BLaER1 (cell line): ENCODE results near the gene ZFP1.
A peak's percentile ranks its signal among the peaks of the same experiment; 100 is the strongest.
"Not testable (repeated sequence)": the region's sequence is repeated elsewhere in the genome, so short reads cannot be mapped to it uniquely, and the experiment has no call there.

Experiments
- H3K27ac ChIP-seq: shearing (Covaris generic); formaldehyde crosslinking; 2 replicates; pipeline ENCODE4 v1.8.1; 2022
- H3K27me3 ChIP-seq: shearing (Covaris generic); formaldehyde crosslinking; 2 replicates; pipeline ENCODE4 v1.8.1; 2022
- H3K36me3 ChIP-seq: shearing (Covaris generic); formaldehyde crosslinking; 2 replicates; pipeline ENCODE4 v1.8.1; 2022
- H3K4me1 ChIP-seq: shearing (Covaris generic); formaldehyde crosslinking; 2 replicates; pipeline ENCODE4 v1.8.1; 2022
- H3K4me2 ChIP-seq: shearing (Covaris generic); formaldehyde crosslinking; 2 replicates; pipeline ENCODE4 v1.8.1; 2022
- H3K4me3 ChIP-seq: shearing (Covaris generic); formaldehyde crosslinking; 2 replicates; pipeline ENCODE4 v1.8.1; 2022
- H3K9ac ChIP-seq: shearing (Covaris generic); formaldehyde crosslinking; 2 replicates; pipeline ENCODE4 v1.8.1; 2022
- H3K9me3 ChIP-seq: shearing (Covaris generic); formaldehyde crosslinking; 2 replicates; pipeline ENCODE4 v1.8.1; 2022
- H4K20me1 ChIP-seq: shearing (Covaris generic); formaldehyde crosslinking; 2 replicates; pipeline ENCODE4 v1.8.1; 2022
- Cebpa-rat ChIP-seq: shearing (Covaris generic); IDR thresholded peaks from 2 replicates; pipeline ENCODE4 v1.8.1; 2022

ZFP1 gene

DNA sequence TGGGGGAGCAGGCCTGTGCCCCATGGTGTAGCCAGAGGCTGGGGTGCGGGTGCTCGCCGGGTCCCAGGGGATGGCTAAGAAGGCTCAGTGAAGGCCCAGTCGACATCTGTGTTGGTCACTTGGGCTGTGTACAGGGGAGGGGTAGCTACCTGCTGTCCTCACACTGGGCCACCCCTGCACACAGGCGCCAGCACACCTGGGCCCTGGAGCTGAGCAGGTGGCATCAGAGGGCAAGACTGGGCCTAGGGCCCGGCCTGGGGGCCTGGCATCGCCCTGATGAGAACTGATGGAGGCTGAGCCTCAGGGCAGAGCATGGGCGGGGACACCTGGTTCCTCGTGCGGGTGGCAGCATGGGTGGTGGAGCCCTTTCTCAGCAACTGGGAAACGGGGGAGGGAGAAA is 59.5 kb downstream of the ZFP1 start:
- H4K20me1 ChIP-seq, result no peaks in the 10 kb centered on the region
- no peaks in the 10 kb centered on the region for H3K27me3 ChIP-seq
- no peak overlapping the region for H3K9ac ChIP-seq
- no peak overlapping the region for H3K4me3 ChIP-seq
- H3K27ac ChIP-seq, result no peak overlapping the region
- peaks cover 9% of the 10 kb centered on the region for H3K4me1 ChIP-seq
- no peak for TF ChIP-seq Cebpa-rat
- H3K36me3 ChIP-seq, result no peaks in the 10 kb centered on the region
- H3K9me3 ChIP-seq, result no peaks in the 10 kb centered on the region
- H3K4me2 ChIP-seq, result no peak overlapping the region

DNA sequence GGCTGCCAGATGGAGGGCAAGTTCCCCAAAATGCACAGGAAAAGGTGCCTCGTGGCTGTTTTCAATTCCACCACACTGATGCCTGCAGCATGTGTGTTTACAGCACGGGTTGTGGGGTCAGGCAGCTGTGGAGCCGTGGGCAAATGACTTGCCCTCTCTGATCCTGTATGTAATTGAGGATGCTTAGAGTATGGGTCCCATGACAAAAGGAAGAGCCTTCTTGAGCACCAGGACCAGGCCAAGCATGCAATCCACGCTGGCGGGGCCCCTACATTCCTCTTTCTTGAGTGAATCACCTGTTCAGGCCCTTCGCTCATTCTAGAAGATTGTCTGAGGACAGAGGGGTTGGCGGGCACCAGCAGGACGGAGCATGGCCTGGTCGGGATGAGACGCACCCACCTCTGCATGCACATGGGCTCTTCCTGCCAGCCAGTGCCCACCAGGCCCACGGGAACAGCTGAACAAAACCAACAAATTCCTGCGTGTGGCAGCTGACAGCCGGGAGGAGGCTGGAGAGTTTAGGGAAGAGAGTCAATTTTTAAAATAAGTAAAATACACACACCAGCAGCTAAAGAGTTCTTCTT is 60.0 kb downstream of the ZFP1 start:
- Histone ChIP-seq H3K4me1 (peaks cover 9% of the 10 kb centered on the region), H3K27me3 (no peaks in the 10 kb centered on the region), H4K20me1 (no peaks in the 10 kb centered on the region), H3K4me3 (no peak overlapping the region), H3K27ac (no peak overlapping the region), H3K4me2 (no peak overlapping the region), H3K36me3 (no peaks in the 10 kb centered on the region), H3K9me3 (no peaks in the 10 kb centered on the region), H3K9ac (no peak overlapping the region)
- TF ChIP-seq Cebpa-rat, result no peak

DNA sequence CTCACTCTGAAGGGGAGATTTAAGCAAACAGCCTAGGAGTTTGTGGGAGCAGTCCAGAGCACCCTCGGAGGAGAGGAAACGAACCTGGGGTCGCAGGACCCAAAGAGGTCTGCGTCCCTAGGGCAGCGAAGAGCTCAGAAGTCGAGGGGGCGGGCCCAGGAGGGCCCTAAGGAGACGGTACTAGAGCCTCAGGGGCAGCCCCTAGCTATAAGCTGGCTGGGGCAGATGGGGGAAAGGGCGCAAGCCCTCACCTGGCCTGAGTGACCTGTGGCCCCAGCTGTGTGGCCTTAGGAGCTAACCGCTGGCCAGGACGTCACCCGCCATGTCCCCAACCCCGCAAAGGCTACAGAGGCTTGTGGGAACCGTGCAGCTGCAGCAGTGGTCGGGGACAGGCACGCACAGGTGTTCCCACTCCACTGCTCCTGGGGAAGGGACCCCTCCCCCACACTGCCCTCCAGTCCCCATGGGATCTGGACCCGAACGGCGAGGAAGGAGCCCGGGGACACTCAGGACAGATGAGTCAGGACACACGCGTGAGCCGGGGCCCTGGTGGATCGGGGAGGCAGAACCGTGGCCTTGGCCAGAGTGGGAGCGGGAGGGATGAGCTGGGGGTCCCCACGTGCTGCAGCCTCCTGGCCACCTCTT is 60.7 kb downstream of the ZFP1 start:
- H3K27ac ChIP-seq, result no peak overlapping the region
- no peaks in the 10 kb centered on the region for H4K20me1 ChIP-seq
- H3K4me3 ChIP-seq, result no peak overlapping the region
- no peaks in the 10 kb centered on the region for H3K27me3 ChIP-seq
- no peak overlapping the region for H3K9ac ChIP-seq
- no peaks in the 10 kb centered on the region for H3K9me3 ChIP-seq
- no peak overlapping the region for H3K4me2 ChIP-seq
- peaks cover 7% of the 10 kb centered on the region for H3K4me1 ChIP-seq
- H3K36me3 ChIP-seq, result no peaks in the 10 kb centered on the region
- TF ChIP-seq Cebpa-rat, result no peak

DNA sequence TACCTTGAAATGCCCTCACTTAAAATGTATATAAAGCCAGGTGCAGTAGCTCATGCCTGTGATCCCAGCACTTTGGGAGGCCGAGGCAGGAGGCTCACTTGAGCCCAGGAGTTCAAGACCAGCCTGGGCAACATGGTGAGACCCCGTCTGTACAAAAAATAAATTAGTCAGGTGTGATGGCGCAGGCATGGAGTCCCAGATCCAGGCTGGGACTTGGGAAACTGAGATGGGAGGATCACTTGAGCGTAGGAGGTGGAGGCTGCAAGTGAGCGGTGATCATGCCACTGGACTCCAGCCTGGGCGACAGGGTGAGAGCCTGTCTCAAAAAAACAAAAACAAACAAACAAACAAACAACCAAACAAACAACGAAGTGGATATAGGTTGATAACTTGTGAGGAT is 61.2 kb downstream of the ZFP1 start:
- H3K4me1 ChIP-seq, H3K36me3 ChIP-seq, H3K27ac ChIP-seq, H3K27me3 ChIP-seq, H3K9me3 ChIP-seq, H4K20me1 ChIP-seq, H3K9ac ChIP-seq, H3K4me2 ChIP-seq, H3K4me3 ChIP-seq: not testable (repeated sequence)

DNA sequence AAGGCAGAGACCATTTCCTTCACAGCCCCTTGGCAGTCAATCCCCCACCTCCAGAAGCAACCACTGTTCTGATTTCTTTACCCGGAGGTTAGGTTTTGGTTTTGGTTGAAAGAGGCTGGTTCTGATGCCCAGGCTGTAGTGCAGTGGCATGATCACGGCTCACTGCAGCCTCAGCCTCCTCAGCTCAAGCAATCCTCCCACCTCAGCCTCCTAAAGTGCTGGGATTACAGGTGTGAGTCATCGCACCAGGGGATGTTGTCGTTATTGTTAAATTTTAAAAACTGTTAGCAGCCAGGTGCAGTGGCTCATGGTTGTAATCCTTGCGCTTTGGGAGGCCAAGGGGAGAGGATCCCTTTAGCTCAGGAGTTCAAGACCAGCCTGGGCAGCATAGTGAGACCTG is 61.6 kb downstream of the ZFP1 start:
- no peaks in the 10 kb centered on the region for H4K20me1 ChIP-seq
- no peak overlapping the region for H3K4me3 ChIP-seq
- no peaks in the 10 kb centered on the region for H3K4me1 ChIP-seq
- H3K9ac ChIP-seq, result no peak overlapping the region
- no peaks in the 10 kb centered on the region for H3K9me3 ChIP-seq
- H3K27ac ChIP-seq, result no peak overlapping the region
- TF ChIP-seq Cebpa-rat, result no peak
- no peaks in the 10 kb centered on the region for H3K36me3 ChIP-seq
- no peaks in the 10 kb centered on the region for H3K27me3 ChIP-seq
- H3K4me2 ChIP-seq, result no peak overlapping the region

DNA sequence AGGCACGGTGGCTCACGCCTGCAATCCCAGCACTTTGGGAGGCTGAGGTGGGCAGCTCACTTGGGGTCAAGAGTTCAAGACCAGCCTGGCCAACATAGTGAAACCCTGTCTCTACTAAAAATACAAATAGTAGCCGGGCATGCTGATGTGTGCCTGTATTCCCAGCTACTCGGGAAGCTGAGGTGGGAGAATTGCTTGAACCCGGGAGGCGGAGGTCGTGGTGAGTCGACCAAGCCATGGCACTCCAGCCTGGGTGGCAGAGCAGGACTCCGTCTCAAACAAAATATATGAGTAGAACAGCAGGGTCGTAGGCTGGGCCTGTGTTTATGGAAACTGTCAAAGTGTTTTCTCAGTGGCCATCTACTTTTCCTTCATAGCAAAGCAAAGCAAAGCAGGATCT is 63.0 kb downstream of the ZFP1 start:
- not testable (repeated sequence) for H3K9ac ChIP-seq, H3K4me3 ChIP-seq, H4K20me1 ChIP-seq, H3K4me2 ChIP-seq, H3K9me3 ChIP-seq, H3K36me3 ChIP-seq, H3K27me3 ChIP-seq, H3K27ac ChIP-seq, H3K4me1 ChIP-seq

DNA sequence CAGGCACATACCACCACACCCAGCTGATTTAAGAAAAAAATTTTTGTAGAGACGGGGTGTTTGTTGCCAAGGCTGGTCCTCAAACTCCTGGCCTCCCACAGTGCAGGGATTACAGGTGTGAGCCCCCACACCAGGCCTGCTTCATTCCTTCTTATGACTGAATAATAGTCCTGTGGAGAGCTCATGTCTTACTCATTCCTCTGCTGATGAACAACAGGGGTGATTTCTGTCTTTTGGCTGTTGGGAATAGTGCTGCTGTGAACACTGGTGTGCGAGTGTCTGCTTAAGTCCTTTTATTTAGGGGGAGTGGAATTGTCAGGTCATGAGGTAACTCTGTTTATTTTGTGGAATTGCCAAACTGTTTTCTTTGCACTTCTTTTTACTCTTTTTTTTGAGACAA is 67.8 kb downstream of the ZFP1 start:
- Histone ChIP-seq H3K9ac (no peak overlapping the region), H4K20me1 (no peaks in the 10 kb centered on the region), H3K4me1 (peaks cover 16% of the 10 kb centered on the region), H3K36me3 (no peaks in the 10 kb centered on the region), H3K4me3 (no peak overlapping the region), H3K4me2 (no peak overlapping the region), H3K27ac (no peak overlapping the region), H3K9me3 (no peaks in the 10 kb centered on the region), H3K27me3 (no peaks in the 10 kb centered on the region)
- no peak for TF ChIP-seq Cebpa-rat

DNA sequence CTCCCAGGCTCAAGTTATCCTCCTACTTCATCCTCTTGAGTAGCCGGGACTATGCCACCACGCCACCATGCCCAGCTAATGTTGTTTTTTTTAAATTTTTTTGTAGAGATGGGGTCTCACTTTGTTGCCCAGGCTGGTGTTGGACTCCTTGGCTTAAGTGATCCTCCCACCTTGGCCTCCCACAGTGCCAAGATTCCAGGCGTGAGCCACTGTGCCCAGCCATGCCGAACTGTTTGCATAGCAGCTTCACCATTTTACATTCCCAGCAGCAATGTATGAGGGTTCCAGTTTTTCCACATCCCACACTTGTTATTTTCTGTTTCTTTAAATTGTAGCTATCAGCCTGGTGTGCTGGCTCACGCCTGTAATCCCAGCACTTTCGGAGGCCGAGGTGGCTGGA is 68.3 kb downstream of the ZFP1 start:
- Histone ChIP-seq H3K36me3 (no peaks in the 10 kb centered on the region), H3K9me3 (no peaks in the 10 kb centered on the region), H3K4me1 (peaks cover 16% of the 10 kb centered on the region), H3K4me2 (no peak overlapping the region), H3K4me3 (no peak overlapping the region), H4K20me1 (no peaks in the 10 kb centered on the region), H3K9ac (no peak overlapping the region), H3K27ac (no peak overlapping the region), H3K27me3 (no peaks in the 10 kb centered on the region)
- no peak for TF ChIP-seq Cebpa-rat

DNA sequence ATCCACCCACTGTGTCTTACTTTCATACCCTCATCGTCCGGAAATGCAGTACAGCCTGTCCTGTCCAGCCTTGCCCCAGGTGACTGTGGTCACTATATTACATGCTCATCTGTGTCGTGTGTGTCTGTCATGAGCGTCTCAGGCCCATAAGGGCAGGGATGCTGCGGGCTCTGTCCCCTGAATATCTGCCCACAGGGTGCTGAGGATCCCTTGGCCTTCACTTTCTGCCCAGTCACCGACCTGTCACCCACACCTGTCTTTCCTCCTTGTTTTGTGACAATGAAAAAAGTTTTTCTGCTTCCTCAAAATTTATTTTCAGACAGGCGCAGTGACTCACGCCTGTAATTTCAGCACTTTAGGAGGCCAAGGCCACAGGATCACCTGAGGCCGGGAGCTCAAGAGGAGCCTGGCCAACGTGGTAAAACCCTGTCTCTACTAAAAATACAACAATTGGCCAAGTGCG is 69.1 kb downstream of the ZFP1 start:
- Histone ChIP-seq H3K36me3 (no peaks in the 10 kb centered on the region), H4K20me1 (no peaks in the 10 kb centered on the region), H3K27ac (no peak overlapping the region), H3K4me3 (no peak overlapping the region), H3K4me1 (peaks cover 16% of the 10 kb centered on the region), H3K4me2 (no peak overlapping the region), H3K9ac (no peak overlapping the region), H3K27me3 (no peaks in the 10 kb centered on the region), H3K9me3 (no peaks in the 10 kb centered on the region)
- TF ChIP-seq Cebpa-rat, result no peak

DNA sequence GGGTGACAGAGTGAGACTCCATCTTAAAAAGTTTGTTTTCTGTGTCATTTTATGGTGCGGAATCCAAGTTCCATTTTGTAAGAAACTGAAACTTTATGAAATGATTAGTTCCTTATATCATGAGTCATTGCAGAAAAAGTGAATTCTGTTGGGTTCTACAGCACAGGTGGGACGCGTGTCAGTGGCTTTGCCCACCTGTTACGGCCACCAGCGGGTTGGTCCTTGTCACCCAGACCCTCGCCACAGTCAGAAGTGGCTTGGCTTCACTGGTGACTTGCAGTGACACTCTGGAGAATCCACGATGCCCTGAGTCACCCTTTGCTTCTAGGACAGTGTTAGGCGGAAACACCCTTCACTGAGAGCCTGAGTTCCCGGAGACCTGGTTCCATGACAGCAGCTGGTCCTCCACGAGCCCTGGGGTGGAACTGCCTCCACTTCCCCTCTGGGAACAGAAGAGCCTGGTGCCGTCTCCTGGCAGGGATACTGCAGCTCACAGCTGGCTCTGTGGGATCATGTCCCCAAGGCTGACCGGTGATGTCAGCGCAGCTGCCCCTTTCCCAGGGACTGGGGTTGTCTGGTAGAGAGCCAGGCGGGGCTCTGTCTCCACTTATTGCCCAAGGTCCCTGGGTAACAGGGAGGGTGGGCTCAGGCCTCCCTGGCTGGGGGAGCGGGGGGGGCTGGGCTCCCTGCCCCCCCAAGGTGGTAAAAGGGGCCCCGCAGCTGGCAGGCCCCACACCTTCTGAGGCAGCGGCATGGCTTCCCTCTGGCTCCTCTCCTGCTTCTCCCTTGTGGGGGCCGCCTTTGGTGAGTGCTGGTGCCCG is 70.1 kb downstream of the ZFP1 start, which contains the start of gene CTRB1:
Gene CTRB1, plus strand, starts transcription at position 733 of the 821 bp plus-strand sequence. Its CDS starts 20 bp downstream, at position 753.
- peak within 1 kb of the TSS; percentile 52 for H3K4me2 ChIP-seq

More for the DNA sequence above, 70.1 kb downstream of the ZFP1 start, which contains the start of gene CTRB1:
- Histone ChIP-seq H3K9ac (no peak within 1 kb of the TSS), H3K4me3 (no peak within 1 kb of the TSS), H3K27ac (no peak within 1 kb of the TSS), H4K20me1 (no peaks in the 10 kb centered on the region), H3K4me1 (peaks cover 16% of the 10 kb centered on the region), H3K9me3 (no peaks in the 10 kb centered on the region), H3K27me3 (no peaks in the 10 kb centered on the region), H3K36me3 (no peaks in the 10 kb centered on the region)
- TF ChIP-seq Cebpa-rat, result no peak
